H1 (cell line): Measurements from ENCODE around the gene EMC1. TPM values are rescaled to one million over a fixed set of nuclear protein-coding genes. Genes with fewer than 3 reads are reported as not detected.

Source experiments
- CTCF ChIA-PET: fragments of 300-600 bp; sonication (Branson Sonifier 250); formaldehyde crosslinking; loops from one replicate; lab custom pipeline; 2021; ENCODE audit not compliant: partially characterized antibody; lab: Charles Lee
- POLR2A ChIA-PET: fragments of 300-600 bp; sonication (Branson Sonifier 250); formaldehyde crosslinking; loops from one replicate; lab custom pipeline; 2021; ENCODE audit warnings: inconsistent platforms; ENCODE audit not compliant: partially characterized antibody; lab: Charles Lee
- DNase-seq, 2 experiments: peaks; one replicate each; pipeline versions ENCODE4 v3.0.0 to v3.0.0-alpha.2; 2010 to 2022; ENCODE audit warnings: low spot score in 2 of 2, low read depth in 1 of 2, mixed read lengths in 1 of 2
- FAIRE-seq: peaks from 2 replicates; lab custom pipeline; 2011; peaks lifted over from hg19 to GRCh38; lab: Jason Lieb, UNC
- H2AFZ ChIP-seq: 2 replicates; pipeline ENCODE4 v1.8.1; 2012; ENCODE audit warnings: low read length, inconsistent platforms
- H2AK5ac ChIP-seq: 2 replicates; pipeline ENCODE4 v1.6.1; 2013; ENCODE audit warnings: low read depth, low read length
- H2BK120ac ChIP-seq: replicated peaks from 2 replicates; pipeline ENCODE3; 2013; ENCODE audit warnings: low read depth, low read length, inconsistent platforms
- H2BK12ac ChIP-seq: 2 replicates; pipeline ENCODE4 v1.6.1; 2013; ENCODE audit warnings: low read depth, low read length
- H2BK15ac ChIP-seq: 2 replicates; pipeline ENCODE4 v1.6.1; 2013; ENCODE audit warnings: low read length
- H2BK20ac ChIP-seq: 2 replicates; pipeline ENCODE4 v1.6.1; 2013; ENCODE audit warnings: low read length
- H2BK5ac ChIP-seq: 2 replicates; pipeline ENCODE4 v1.6.1; 2013; ENCODE audit warnings: low read depth, low read length
- H3K14ac ChIP-seq: 2 replicates; pipeline ENCODE4 v1.6.1; 2013; ENCODE audit warnings: inconsistent platforms; ENCODE audit not compliant: insufficient read length
- H3K18ac ChIP-seq: 2 replicates; pipeline ENCODE4 v1.6.1; 2013; ENCODE audit warnings: low read length; ENCODE audit errors: extremely low read depth
- H3K23ac ChIP-seq: 2 replicates; pipeline ENCODE4 v1.6.1; 2013; ENCODE audit warnings: inconsistent platforms; ENCODE audit not compliant: insufficient read length
- H3K23me2 ChIP-seq: 2 replicates; pipeline ENCODE4 v1.6.1; 2013; ENCODE audit warnings: low read depth, low read length
- H3K27ac ChIP-seq: 2 replicates; pipeline ENCODE4 v1.6.1; 2011; ENCODE audit warnings: low read depth, low read length, inconsistent platforms
- H3K27me3 ChIP-seq, 4 experiments: replicated peaks in 1 of 4; 1 replicate in 1 of 4; 2 replicates in 3 of 4; pipeline versions ENCODE4 v1.6.1 to v1.8.1; 2011 to 2013; ENCODE audit warnings: low read length in 3 of 4, mild to moderate bottlenecking in 3 of 4, inconsistent platforms in 2 of 4, mixed read lengths in 2 of 4, moderate library complexity in 1 of 4; ENCODE audit not compliant: control insufficient read depth in 3 of 4, insufficient read depth in 3 of 4; ENCODE audit errors: extremely low read depth in 1 of 4
- H3K36me3 ChIP-seq, 4 experiments: 2 replicates each; pipeline versions ENCODE4 v1.6.1 to v1.8.1; 2011 to 2013; ENCODE audit warnings: mild to moderate bottlenecking in 4 of 4, low read length in 3 of 4, moderate library complexity in 2 of 4, control low read depth in 1 of 4, inconsistent platforms in 1 of 4; ENCODE audit not compliant: insufficient read depth in 4 of 4, control insufficient read depth in 2 of 4
- H3K4ac ChIP-seq: replicated peaks from 2 replicates; pipeline ENCODE3; 2013; ENCODE audit warnings: low read length, low read depth, mixed read lengths, inconsistent platforms; ENCODE audit not compliant: insufficient read length
- H3K4me1 ChIP-seq, 4 experiments: replicated peaks in 1 of 4; 1 replicate in 1 of 4; 2 replicates in 3 of 4; pipeline versions ENCODE4 v1.6.1 to v1.8.1; 2011 to 2013; ENCODE audit warnings: low read length in 3 of 4, inconsistent platforms in 2 of 4, mixed read lengths in 1 of 4; ENCODE audit not compliant: insufficient read depth in 4 of 4, control insufficient read depth in 3 of 4
- H3K4me2 ChIP-seq, 2 experiments: 2 replicates each; pipeline versions ENCODE4 v1.6.1 to v1.8.1; 2011 to 2013; ENCODE audit warnings: low read depth in 2 of 2, low read length in 2 of 2, control low read depth in 1 of 2, inconsistent platforms in 1 of 2, mild to moderate bottlenecking in 1 of 2; ENCODE audit not compliant: insufficient read depth in 1 of 2
- H3K4me3 ChIP-seq, 4 experiments: fragments of 200-600, 300-600 bp in 1 of 4; sonication (generic), shearing (Covaris generic), sonication (Bioruptor Twin) in 1 of 4; 2 replicates each; pipeline versions ENCODE4 v1.5.1 to v1.8.1; 2011 to 2016; ENCODE audit warnings: low read length in 4 of 4, low read depth in 3 of 4, control low read depth in 2 of 4, inconsistent platforms in 2 of 4, mild to moderate bottlenecking in 2 of 4, mixed read lengths in 1 of 4, moderate library complexity in 1 of 4; ENCODE audit not compliant: insufficient read depth in 2 of 4; ENCODE audit errors: extremely low read depth in 1 of 4
- H3K56ac ChIP-seq: replicated peaks from 2 replicates; pipeline ENCODE3; 2013; ENCODE audit warnings: low read depth, mild to moderate bottlenecking, mixed read lengths, low read length, inconsistent platforms; ENCODE audit not compliant: insufficient read length
- H3K79me1 ChIP-seq: 2 replicates; pipeline ENCODE4 v1.6.1; 2013; ENCODE audit warnings: low read depth, low read length, control low read depth
- H3K79me2 ChIP-seq, 2 experiments: 2 replicates each; pipeline versions ENCODE4 v1.6.1 to v1.8.1; 2012 to 2013; ENCODE audit warnings: low read length in 2 of 2, mild to moderate bottlenecking in 2 of 2, inconsistent platforms in 1 of 2; ENCODE audit not compliant: insufficient read depth in 2 of 2, control insufficient read depth in 1 of 2
- H3K9ac ChIP-seq, 4 experiments: replicated peaks in 1 of 4; 1 replicate in 1 of 4; 2 replicates in 3 of 4; pipeline versions ENCODE4 v1.6.1 to v1.8.1; 2011 to 2013; ENCODE audit warnings: low read depth in 3 of 4, low read length in 3 of 4, control low read depth in 2 of 4, mild to moderate bottlenecking in 2 of 4, moderate library complexity in 2 of 4, inconsistent platforms in 1 of 4; ENCODE audit errors: extremely low read depth in 1 of 4
- H3K9me3 ChIP-seq, 2 experiments: 2 replicates each; pipeline versions ENCODE4 v1.6.1 to v1.8.1; 2012 to 2013; ENCODE audit warnings: mild to moderate bottlenecking in 2 of 2, moderate library complexity in 2 of 2, control low read depth in 1 of 2, inconsistent platforms in 1 of 2, low read depth in 1 of 2, low read length in 1 of 2, mixed read lengths in 1 of 2; ENCODE audit not compliant: insufficient read depth in 2 of 2
- H4K20me1 ChIP-seq, 2 experiments: replicated peaks in 1 of 2; 2 replicates each; pipeline versions ENCODE3 to v1.8.1; 2011 to 2013; ENCODE audit warnings: inconsistent platforms in 2 of 2, low read length in 2 of 2, mild to moderate bottlenecking in 1 of 2; ENCODE audit not compliant: insufficient read depth in 2 of 2, control insufficient read depth in 1 of 2
- H4K5ac ChIP-seq: 2 replicates; pipeline ENCODE4 v1.6.1; 2013; ENCODE audit warnings: low read length, low read depth, mixed read lengths, inconsistent platforms; ENCODE audit not compliant: insufficient read length
- H4K8ac ChIP-seq: 2 replicates; pipeline ENCODE4 v1.8.0; 2013; ENCODE audit warnings: mild to moderate bottlenecking, moderate library complexity, low read length, inconsistent platforms; ENCODE audit not compliant: insufficient read depth; ENCODE audit errors: extremely low read depth
- H4K91ac ChIP-seq: replicated peaks from 2 replicates; pipeline ENCODE3; 2013; ENCODE audit warnings: low read length, mixed read lengths, inconsistent platforms; ENCODE audit not compliant: insufficient read length
- CHD1 ChIP-seq: IDR thresholded peaks from 2 replicates; pipeline ENCODE4 v1.6.1; 2012; ENCODE audit warnings: low read depth, low read length, improper control_type of control experiment
- CHD2 ChIP-seq: IDR thresholded peaks from 2 replicates; pipeline ENCODE4 v1.6.1; 2012; ENCODE audit warnings: low read length, improper control_type of control experiment
- CREB1 ChIP-seq: IDR thresholded peaks from 2 replicates; pipeline ENCODE4 v1.6.1; 2012; ENCODE audit warnings: inconsistent platforms
- EGR1 ChIP-seq: IDR thresholded peaks from 2 replicates; pipeline ENCODE4 v1.6.1; 2011; ENCODE audit warnings: low read depth, low read length, borderline replicate concordance
- SP1 ChIP-seq: IDR thresholded peaks from 2 replicates; pipeline ENCODE4 v1.6.1; 2011; ENCODE audit warnings: low read depth, low read length
- SP4 ChIP-seq: IDR thresholded peaks from 2 replicates; pipeline ENCODE4 v1.6.1; 2012; ENCODE audit warnings: low read length, inconsistent platforms
- SUZ12 ChIP-seq: fragments of 200-600 bp; sonication (generic); IDR thresholded peaks from 2 replicates; pipeline ENCODE4 v1.6.1; 2012; ENCODE audit warnings: mild to moderate bottlenecking, inconsistent platforms, low read length, moderate library complexity, mixed read lengths
- TBP ChIP-seq: IDR thresholded peaks from 2 replicates; pipeline ENCODE4 v1.6.1; 2011; ENCODE audit warnings: low read depth, low read length, improper control_type of control experiment
- USF2 ChIP-seq: IDR thresholded peaks from 2 replicates; pipeline ENCODE4 v1.6.1; 2011; ENCODE audit warnings: low read length, improper control_type of control experiment
- WGBS, 2 experiments: shearing (Covaris generic) in 1 of 2; methylation state at CpG; one replicate each; pipeline versions ENCODE4 v1.1.6 to v1.1.7; 2013 to 2015; ENCODE audit warnings: low lambda C conversion rate in 2 of 2, mixed read lengths in 2 of 2, inconsistent platforms in 1 of 2, low coverage in 1 of 2, missing lambda C conversion rate in 1 of 2; ENCODE audit not compliant: insufficient replicate concordance in 2 of 2, insufficient coverage in 1 of 2, insufficient read length in 1 of 2; ENCODE audit errors: extremely low coverage in 1 of 2, missing lambda C conversion rate in 1 of 2; 5-methylcytosine and 5-hydroxymethylcytosine counted together
- polyA plus RNA-seq, 7 experiments: library from polyadenylated mRNA; depleted of rRNA in 3 of 7; stranded (reverse) in 5 of 7; unstranded in 2 of 7; fragments of >200 nt in 5 of 7; fragments of 200-250 nt in 2 of 7; gene quantifications; 1 replicate in 5 of 7; 2 replicates in 1 of 7; 4 replicates in 1 of 7; pipeline versions ENCODE4 v1.2.1 to v1.2.3, GENCODE V29; 2011 to 2013; ENCODE audit warnings: missing spikeins in 2 of 7, mixed read lengths in 2 of 7
- total RNA-seq: library from RNA; stranded (reverse); fragmentation: NEBNext Ultra II Directional; extraction: Animal tissue kit (Norgen Biotek cat#: 25700); gene quantifications from 2 replicates; pipeline ENCODE4 v1.2.1, GENCODE V29; 2021

Gene EMC1
- total and polyA plus RNA-seq, 2 of the 8 experiments (the other 6 are each of a cell fraction or from before 2014, with no cell fraction given) = 51.0 to 53.5 TPM

- Histone ChIP-seq H3K9ac (no peak overlapping the region), H3K56ac (no peak overlapping the region), H3K23me2 (no peaks in the 10 kb centered on the region), H3K23ac (no peak overlapping the region), H2BK15ac (no peak overlapping the region), H4K91ac (no peak overlapping the region), H3K79me2 (no peaks in the 10 kb centered on the region), H4K8ac (no peak overlapping the region), H2BK12ac (no peak overlapping the region), H2BK120ac (no peak overlapping the region), H2AK5ac (no peak overlapping the region), H3K4me3 (no peak overlapping the region), H2BK20ac (no peak overlapping the region), H3K4me1 (no peaks in the 10 kb centered on the region), H3K9me3 (no peaks in the 10 kb centered on the region), H4K20me1 (no peaks in the 10 kb centered on the region), H3K4ac (no peak overlapping the region), H3K27me3 (peaks cover 0 to 3% (median 1%) of the 10 kb centered on the region in 4 experiments; a peak in 1 of 7 replicates), H4K5ac (no peak overlapping the region), H2AFZ (no peak overlapping the region), H3K4me2 (no peak overlapping the region; a peak in 1 of 4 replicates), H3K14ac (no peak overlapping the region), H3K27ac (no peak overlapping the region), H3K18ac (no peak overlapping the region), H3K36me3 (no peaks in the 10 kb centered on the region), H3K79me1 (no peaks in the 10 kb centered on the region), H2BK5ac (no peak overlapping the region)
- whole genome bisulfite sequencing, 2 experiments = 87% methylated on average over 21 of the region's 22 CpGs; no CpG with 5 or more reads in 1 of the 2 experiments
- CTCF ChIA-PET = interaction anchor here (0.8 kb wide), 1 partner anchor 365 kb away, joined by 3 read pairs; no protein-coding TSS in a partner anchor
- POLR2A ChIA-PET = interaction anchor here (1.8 to 1.9 kb wide), 2 partner anchors 13 to 22 kb away, joined by 4 to 5 read pairs; partner anchors contain the start of genes EMC1 and MRTO4
- no peak for DNase-seq
- TF ChIP-seq CHD2 (no peak), SP4 (no peak), EGR1 (no peak), USF2 (no peak), CHD1 (no peak), TBP (no peak), CREB1 (no peak), SP1 (no peak), SUZ12 (no peak)
- no peak for FAIRE-seq
These were observed 22.0 kb upstream of the EMC1 start for GRCh38 chr1:19273106-19273843.
